HepG2 (cell line): ENCODE data around the gene TIMM23B. TPM values are rescaled to one million over a fixed set of nuclear protein-coding genes. Genes with fewer than 3 reads are reported as not detected.
"Not testable (repeated sequence)": the region's sequence is repeated elsewhere in the genome, so short reads cannot be mapped to it uniquely, and the experiment has no call there.

Experiments
- AHR ChIP-seq: IDR thresholded peaks from 2 replicates; pipeline ENCODE4 v1.6.1; 2018; ENCODE audit warnings: missing genetic modification reagents, missing compliant biosample characterization
- CREM ChIP-seq, 2 experiments: sonication (generic) in 1 of 2; formaldehyde crosslinking in 1 of 2; IDR thresholded peaks; 2 replicates each; pipeline versions ENCODE4 v1.4.0 to v1.6.1; 2016 to 2020; ENCODE audit warnings: antibody characterized with exemption in 1 of 2, mild to moderate bottlenecking in 1 of 2, missing genetic modification reagents in 1 of 2
- FOXK1 ChIP-seq: sonication (generic); formaldehyde crosslinking; IDR thresholded peaks from 2 replicates; pipeline ENCODE4 v1.4.0; 2020; ENCODE audit warnings: low read depth, missing genetic modification reagents, borderline replicate concordance
- GTF3A ChIP-seq: sonication (generic); formaldehyde crosslinking; conservative IDR thresholded peaks from 2 replicates; pipeline ENCODE4 v1.4.0; 2020; ENCODE audit warnings: mild to moderate bottlenecking, missing genetic modification reagents
- HOXA3 ChIP-seq: sonication (generic); formaldehyde crosslinking; IDR thresholded peaks from 2 replicates; pipeline ENCODE4 v1.5.0; 2020; ENCODE audit warnings: missing genetic modification reagents
- IRX3 ChIP-seq: sonication (generic); formaldehyde crosslinking; IDR thresholded peaks from 2 replicates; pipeline ENCODE4 v1.8.1; 2023; ENCODE audit warnings: mild to moderate bottlenecking, low read depth, missing genetic modification reagents, borderline replicate concordance
- MED1 ChIP-seq: sonication (generic); formaldehyde crosslinking; IDR thresholded peaks from 2 replicates; pipeline ENCODE4 v1.4.0; 2020; ENCODE audit warnings: missing genetic modification reagents
- MED13 ChIP-seq: sonication (generic); formaldehyde crosslinking; IDR thresholded peaks from 2 replicates; pipeline ENCODE4 v1.5.0; 2020; ENCODE audit warnings: missing genetic modification reagents
- MEF2D ChIP-seq: sonication (generic); formaldehyde crosslinking; IDR thresholded peaks from 2 replicates; pipeline ENCODE4 v1.5.1; 2020; ENCODE audit warnings: mild to moderate bottlenecking, missing genetic modification reagents
- MXD4 ChIP-seq: IDR thresholded peaks from 2 replicates; pipeline ENCODE4 v1.6.1; 2016; ENCODE audit warnings: mild to moderate bottlenecking, missing biosample characterization, missing genetic modification reagents
- MXI1 ChIP-seq: IDR thresholded peaks from 3 replicates; pipeline ENCODE4 v1.6.1; 2012; ENCODE audit warnings: low read depth, low read length, inconsistent platforms, borderline replicate concordance
- NFYB ChIP-seq: sonication (generic); formaldehyde crosslinking; IDR thresholded peaks from 2 replicates; pipeline ENCODE4 v1.4.0; 2020; ENCODE audit warnings: missing genetic modification reagents
- RBFOX2 ChIP-seq: fragments of 200-400 bp; formaldehyde crosslinking; IDR thresholded peaks from 2 replicates; pipeline ENCODE4 v1.6.1; 2017; ENCODE audit warnings: low read depth, mild to moderate bottlenecking, low read length
- SMAD1 ChIP-seq: sonication (generic); formaldehyde crosslinking; IDR thresholded peaks from 2 replicates; pipeline ENCODE4 v1.4.0; 2020; ENCODE audit warnings: missing genetic modification reagents, low read depth, mild to moderate bottlenecking, borderline replicate concordance
- TBX3 ChIP-seq: fragments of 450-650 bp; IDR thresholded peaks from 2 replicates; pipeline ENCODE4 v1.6.1; 2017; ENCODE audit warnings: antibody characterized with exemption, mild to moderate bottlenecking, inconsistent platforms, borderline replicate concordance
- ZFY ChIP-seq: sonication (generic); formaldehyde crosslinking; IDR thresholded peaks from 2 replicates; pipeline ENCODE4 v1.4.0; 2020; ENCODE audit warnings: missing genetic modification reagents
- ZNF225 ChIP-seq: sonication (generic); formaldehyde crosslinking; IDR thresholded peaks from 2 replicates; pipeline ENCODE4 v1.4.0; 2020; ENCODE audit warnings: mild to moderate bottlenecking, missing genetic modification reagents
- ZNF431 ChIP-seq: sonication (generic); formaldehyde crosslinking; IDR thresholded peaks from 2 replicates; pipeline ENCODE4 v1.9.0; 2022; ENCODE audit warnings: missing genetic modification reagents, low read depth, mild to moderate bottlenecking, borderline replicate concordance
- ZNF570 ChIP-seq: sonication (generic); formaldehyde crosslinking; IDR thresholded peaks from 2 replicates; pipeline ENCODE4 v1.4.0; 2020; ENCODE audit warnings: mild to moderate bottlenecking, missing genetic modification reagents, borderline replicate concordance
- ZNF792 ChIP-seq: IDR thresholded peaks from 2 replicates; pipeline ENCODE4 v1.6.1; 2016
- ZSCAN29 ChIP-seq: sonication (generic); formaldehyde crosslinking; conservative IDR thresholded peaks from 2 replicates; pipeline ENCODE4 v1.4.0; 2020; ENCODE audit warnings: mild to moderate bottlenecking, missing genetic modification reagents
- ZZZ3 ChIP-seq: sonication (generic); formaldehyde crosslinking; IDR thresholded peaks from 2 replicates; pipeline ENCODE4 v1.4.0; 2020; ENCODE audit warnings: missing genetic modification reagents, mild to moderate bottlenecking, borderline replicate concordance
- polyA plus RNA-seq, 8 experiments: library from polyadenylated mRNA; depleted of rRNA in 3 of 8; stranded (reverse) in 7 of 8; unstranded in 1 of 8; fragments of >200 nt; fragmentation: Illumina TruSeq in 4 of 8; extraction: Trizol in 4 of 8; gene quantifications; 2 replicates each; pipeline versions ENCODE4 v1.2.1 to v1.2.3, GENCODE V29; 2011 to 2016; ENCODE audit warnings: low read depth in 4 of 8, missing spikeins in 1 of 8, mixed read lengths in 1 of 8; ENCODE audit not compliant: insufficient read depth in 1 of 8
- total RNA-seq, 5 experiments: library from RNA; depleted of rRNA; stranded (reverse); fragments of >200 nt; fragmentation: Illumina TruSeq; extraction: Trizol; gene quantifications; 2 replicates each; pipeline ENCODE4 v1.2.3, GENCODE V29; 2016; ENCODE audit warnings: low read depth in 1 of 5
- TF ChIP-seq, protein P1 (sequence below): IDR thresholded peaks from 2 replicates; pipeline ENCODE4 v1.6.1; 2016; ENCODE audit warnings: low read depth, borderline replicate concordance
- TF ChIP-seq, protein P2 (sequence below): IDR thresholded peaks from 2 replicates; pipeline ENCODE4 v1.6.1; 2018; ENCODE audit warnings: missing genetic modification reagents, mild to moderate bottlenecking, missing compliant biosample characterization
- TF ChIP-seq, protein P3 (sequence below): sonication (generic); formaldehyde crosslinking; IDR thresholded peaks from 2 replicates; pipeline ENCODE4 v1.4.0; 2020; ENCODE audit warnings: missing genetic modification reagents
- TF ChIP-seq, protein P4 (sequence below): sonication (generic); formaldehyde crosslinking; IDR thresholded peaks from 2 replicates; pipeline ENCODE4 v1.8.0; 2022; ENCODE audit warnings: missing genetic modification reagents, mild to moderate bottlenecking, borderline replicate concordance

TIMM23B gene
- total and polyA plus RNA-seq, 2 of the 13 experiments (the other 11 are each of a cell fraction or from before 2014, with no cell fraction given): 10.8 to 13.0 TPM

DNA sequence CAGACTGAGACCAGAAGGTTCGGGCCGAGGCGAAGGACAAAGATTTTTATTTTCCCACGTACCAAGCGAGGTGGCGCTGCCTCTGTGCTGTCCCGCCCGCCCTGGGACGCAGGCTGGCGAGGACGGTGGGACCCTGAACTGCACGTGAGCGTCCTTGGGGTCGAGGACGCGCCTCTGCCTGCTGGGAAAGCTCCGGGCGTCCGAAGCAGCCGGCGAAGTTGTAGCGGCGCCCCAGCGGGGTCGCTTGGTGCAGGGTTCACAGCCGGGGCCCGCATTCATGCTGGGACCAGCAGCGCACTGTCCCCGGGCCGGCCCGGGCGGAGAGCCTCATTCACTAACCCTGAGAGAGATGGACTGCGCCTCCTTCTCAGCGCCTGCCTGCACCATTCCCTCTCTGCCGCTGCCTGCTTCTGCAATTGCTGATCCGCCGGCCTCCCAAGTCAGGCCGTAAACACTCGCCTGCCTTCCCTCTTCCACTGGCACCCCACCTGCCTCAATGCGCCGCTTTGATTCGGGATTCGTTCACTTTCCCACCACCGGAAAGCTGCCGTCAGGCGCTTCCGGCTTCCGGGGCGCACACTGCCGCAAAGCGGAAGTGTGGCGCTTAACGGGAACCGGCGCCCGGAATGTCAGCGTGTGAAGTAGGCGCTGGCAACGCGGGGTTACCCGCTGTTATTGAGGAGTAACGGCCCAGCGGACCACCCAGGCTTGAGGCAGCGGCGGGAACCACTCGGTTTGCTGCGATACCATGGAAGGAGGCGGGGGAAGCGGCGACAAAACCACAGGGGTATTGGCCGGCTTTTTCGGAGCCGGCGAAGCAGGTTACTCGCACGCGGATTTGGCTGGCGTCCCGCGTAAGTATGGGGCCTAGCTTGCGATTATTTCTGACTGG, at the start of gene TIMM23B, which contains the start of gene PARG (continued):
- TF ChIP-seq NFYB: peak; percentile 59
- TF ChIP-seq, protein P1, sequence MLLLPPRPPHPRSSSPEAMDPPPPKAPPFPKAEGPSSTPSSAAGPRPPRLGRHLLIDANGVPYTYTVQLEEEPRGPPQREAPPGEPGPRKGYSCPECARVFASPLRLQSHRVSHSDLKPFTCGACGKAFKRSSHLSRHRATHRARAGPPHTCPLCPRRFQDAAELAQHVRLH (CRISPR knock-in tag): peak; percentile 81; the same call in 1 of the 2 replicates
- TF ChIP-seq, protein P2, sequence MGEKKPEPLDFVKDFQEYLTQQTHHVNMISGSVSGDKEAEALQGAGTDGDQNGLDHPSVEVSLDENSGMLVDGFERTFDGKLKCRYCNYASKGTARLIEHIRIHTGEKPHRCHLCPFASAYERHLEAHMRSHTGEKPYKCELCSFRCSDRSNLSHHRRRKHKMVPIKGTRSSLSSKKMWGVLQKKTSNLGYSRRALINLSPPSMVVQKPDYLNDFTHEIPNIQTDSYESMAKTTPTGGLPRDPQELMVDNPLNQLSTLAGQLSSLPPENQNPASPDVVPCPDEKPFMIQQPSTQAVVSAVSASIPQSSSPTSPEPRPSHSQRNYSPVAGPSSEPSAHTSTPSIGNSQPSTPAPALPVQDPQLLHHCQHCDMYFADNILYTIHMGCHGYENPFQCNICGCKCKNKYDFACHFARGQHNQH (CRISPR knock-in tag): 0 out of 2 replicates have a peak, but pooled peaks have one; percentile 21
- peak; percentile 87; the same call in 1 of the 2 replicates for TF ChIP-seq ZZZ3
- TF ChIP-seq ZNF792 (CRISPR knock-in tag): peak; percentile 28; the same call in 1 of the 2 replicates
- peak; percentile 31; the same call in 1 of the 2 replicates for TF ChIP-seq FOXK1
- TF ChIP-seq, protein P3, sequence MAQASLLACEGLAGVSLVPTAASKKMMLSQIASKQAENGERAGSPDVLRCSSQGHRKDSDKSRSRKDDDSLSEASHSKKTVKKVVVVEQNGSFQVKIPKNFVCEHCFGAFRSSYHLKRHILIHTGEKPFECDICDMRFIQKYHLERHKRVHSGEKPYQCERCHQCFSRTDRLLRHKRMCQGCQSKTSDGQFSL (CRISPR knock-in tag): peak; percentile 73
- TF ChIP-seq MED13: peak; percentile 53; the same call in 1 of the 2 replicates
- 0 out of 2 replicates have a peak, but pooled peaks have one; percentile 45 for TF ChIP-seq GTF3A (CRISPR knock-in tag)
- TF ChIP-seq, protein P4, sequence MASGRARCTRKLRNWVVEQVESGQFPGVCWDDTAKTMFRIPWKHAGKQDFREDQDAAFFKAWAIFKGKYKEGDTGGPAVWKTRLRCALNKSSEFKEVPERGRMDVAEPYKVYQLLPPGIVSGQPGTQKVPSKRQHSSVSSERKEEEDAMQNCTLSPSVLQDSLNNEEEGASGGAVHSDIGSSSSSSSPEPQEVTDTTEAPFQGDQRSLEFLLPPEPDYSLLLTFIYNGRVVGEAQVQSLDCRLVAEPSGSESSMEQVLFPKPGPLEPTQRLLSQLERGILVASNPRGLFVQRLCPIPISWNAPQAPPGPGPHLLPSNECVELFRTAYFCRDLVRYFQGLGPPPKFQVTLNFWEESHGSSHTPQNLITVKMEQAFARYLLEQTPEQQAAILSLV: 0 out of 2 replicates have a peak, but pooled peaks have one; percentile 76
- 0 out of 2 replicates have a peak, but pooled peaks have one; percentile 28 for TF ChIP-seq ZNF431
- peak; percentile 43; the same call in 1 of the 2 replicates for TF ChIP-seq TBX3
- TF ChIP-seq CREM (IDR thresholded peaks at IDR 0.05): peak; percentile 55; the same call in 1 of the 2 replicates
- TF ChIP-seq CREM (CRISPR knock-in tag; IDR thresholded peaks at IDR 0.05): not testable (repeated sequence)
- TF ChIP-seq MEF2D (CRISPR knock-in tag): peak; percentile 38; the same call in 1 of the 2 replicates
- TF ChIP-seq AHR (CRISPR knock-in tag): 0 out of 2 replicates have a peak, but pooled peaks have one; percentile 45
- TF ChIP-seq IRX3 (CRISPR knock-in tag): peak; percentile 75; the same call in 1 of the 2 replicates
- peak; percentile 48; the same call in 1 of the 3 replicates for TF ChIP-seq MXI1
- peak; percentile 70 for TF ChIP-seq HOXA3 (CRISPR knock-in tag)
- TF ChIP-seq RBFOX2: peak; percentile 78
- TF ChIP-seq ZNF570 (CRISPR knock-in tag): 0 out of 2 replicates have a peak, but pooled peaks have one; percentile 39
- TF ChIP-seq MXD4 (CRISPR knock-in tag): peak; percentile 94
- TF ChIP-seq ZSCAN29 (CRISPR knock-in tag): peak; percentile 66; the same call in 1 of the 2 replicates
- TF ChIP-seq SMAD1 (CRISPR knock-in tag): peak; percentile 51; the same call in 1 of the 2 replicates
- TF ChIP-seq ZNF225: 0 out of 2 replicates have a peak, but pooled peaks have one; percentile 52
- TF ChIP-seq MED1 (CRISPR knock-in tag): peak; percentile 45; the same call in 1 of the 2 replicates
- peak; percentile 92 for TF ChIP-seq ZFY (CRISPR knock-in tag)
